ENCODE measurements around the gene TBCD.

The TBCD gene

DNA sequence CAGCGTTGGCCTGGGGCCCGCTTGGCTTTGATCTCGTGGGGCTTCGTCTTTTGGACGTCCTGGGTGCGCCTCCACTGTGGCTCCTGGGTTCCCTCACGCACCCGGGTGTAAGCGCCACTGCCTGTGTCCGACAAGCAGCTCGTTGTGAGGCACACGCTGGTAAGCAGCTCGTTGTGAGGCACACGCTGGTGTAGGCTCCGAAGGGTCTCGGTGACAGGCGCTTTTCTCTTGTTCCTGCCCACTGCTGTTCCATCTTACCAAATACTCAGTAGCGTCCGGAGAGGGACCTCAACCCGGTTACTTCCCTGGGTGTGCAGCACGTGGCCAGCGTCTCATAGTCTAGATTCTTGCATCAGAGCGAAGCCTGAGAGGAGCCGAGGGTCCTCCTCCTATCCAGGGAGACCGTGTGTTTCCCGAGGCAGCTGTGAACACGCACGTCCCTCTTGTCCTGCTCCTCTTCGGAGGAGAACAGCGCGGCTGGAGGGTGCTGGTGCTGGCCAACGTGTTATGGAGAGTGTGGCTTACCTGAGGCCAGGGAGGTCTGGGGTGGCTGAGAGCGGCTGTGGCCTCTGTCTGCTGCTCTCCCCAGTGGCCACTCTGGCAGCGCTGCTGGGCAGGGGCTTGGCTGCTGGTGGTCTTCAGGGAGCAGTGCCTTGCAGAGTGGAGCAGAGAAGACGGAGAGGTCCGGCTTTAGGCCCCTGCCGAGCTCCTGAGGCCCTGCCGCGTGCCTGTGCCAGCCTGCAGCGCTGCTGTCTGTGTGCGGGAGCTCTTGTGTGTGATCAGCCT is 120.1 kb downstream of the TBCD start:
- DNase-seq (ENCODE audit: low spot score) = no peak

DNA sequence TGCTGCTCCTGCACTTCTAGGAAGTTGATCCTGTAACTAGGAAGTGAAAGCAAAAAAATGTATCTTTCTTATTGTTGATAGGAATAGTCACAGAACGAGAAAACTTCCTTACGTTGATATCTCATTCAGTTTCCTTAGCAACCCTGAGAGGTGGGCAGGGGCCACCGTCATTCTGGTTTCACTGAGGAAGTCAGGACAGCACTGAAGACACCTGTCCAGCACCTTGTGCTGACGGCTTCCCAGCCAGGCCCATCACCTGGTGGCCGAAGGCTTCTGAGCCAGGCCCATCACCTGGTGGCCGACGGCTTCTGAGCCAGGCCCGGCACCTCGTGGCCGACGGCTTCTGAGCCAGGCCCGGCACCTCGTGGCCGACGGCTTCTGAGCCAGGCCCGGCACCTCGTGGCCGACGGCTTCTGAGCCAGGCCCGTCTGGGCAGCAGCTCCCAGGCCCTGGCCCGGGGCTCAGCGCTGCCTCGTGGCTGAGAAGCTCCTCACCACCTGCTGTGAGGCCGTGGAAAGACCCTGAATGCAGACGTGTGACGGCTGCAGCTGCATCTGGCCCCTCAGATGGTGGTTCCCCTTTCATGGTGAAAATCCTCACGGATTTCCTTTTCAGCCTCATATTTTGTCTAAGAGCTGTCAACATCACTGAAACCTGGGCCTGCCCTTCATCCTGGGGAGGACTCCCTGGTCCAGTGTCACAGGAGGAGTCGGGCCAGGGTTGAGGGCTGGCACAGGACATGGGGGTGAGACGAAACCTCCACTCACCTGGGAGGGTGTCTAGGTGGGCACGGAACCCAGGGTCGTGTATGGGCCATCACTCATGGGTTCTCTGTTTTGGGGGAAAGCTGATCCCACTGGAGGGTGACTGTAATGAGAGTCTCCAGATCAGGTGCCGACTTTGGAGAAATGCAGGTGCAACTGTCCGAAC is 121.0 kb downstream of the TBCD start:
- no peak for DNase-seq (ENCODE audit: low spot score)

DNA sequence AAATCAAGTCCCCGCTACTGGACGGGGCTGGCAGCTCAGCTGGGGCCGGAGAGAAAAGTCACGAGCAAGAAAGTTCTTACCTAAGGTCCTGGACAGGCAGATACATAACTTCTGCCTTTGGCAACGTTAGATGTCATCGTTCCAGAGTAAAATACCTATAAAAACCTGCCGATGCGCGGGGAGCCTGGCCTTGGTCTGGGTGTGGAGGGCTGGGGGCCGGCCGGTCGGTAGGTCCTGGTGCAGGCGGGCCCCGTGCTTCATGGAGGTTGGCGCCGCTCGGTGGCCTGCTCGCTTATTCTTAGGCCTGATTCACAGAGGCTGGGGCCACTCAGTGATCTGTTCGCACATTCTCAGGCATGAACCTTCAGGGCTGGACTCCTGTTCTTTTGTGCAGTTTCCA is 121.7 kb downstream of the TBCD start:
- DNase-seq (ENCODE audit: low spot score) = no peak

DNA sequence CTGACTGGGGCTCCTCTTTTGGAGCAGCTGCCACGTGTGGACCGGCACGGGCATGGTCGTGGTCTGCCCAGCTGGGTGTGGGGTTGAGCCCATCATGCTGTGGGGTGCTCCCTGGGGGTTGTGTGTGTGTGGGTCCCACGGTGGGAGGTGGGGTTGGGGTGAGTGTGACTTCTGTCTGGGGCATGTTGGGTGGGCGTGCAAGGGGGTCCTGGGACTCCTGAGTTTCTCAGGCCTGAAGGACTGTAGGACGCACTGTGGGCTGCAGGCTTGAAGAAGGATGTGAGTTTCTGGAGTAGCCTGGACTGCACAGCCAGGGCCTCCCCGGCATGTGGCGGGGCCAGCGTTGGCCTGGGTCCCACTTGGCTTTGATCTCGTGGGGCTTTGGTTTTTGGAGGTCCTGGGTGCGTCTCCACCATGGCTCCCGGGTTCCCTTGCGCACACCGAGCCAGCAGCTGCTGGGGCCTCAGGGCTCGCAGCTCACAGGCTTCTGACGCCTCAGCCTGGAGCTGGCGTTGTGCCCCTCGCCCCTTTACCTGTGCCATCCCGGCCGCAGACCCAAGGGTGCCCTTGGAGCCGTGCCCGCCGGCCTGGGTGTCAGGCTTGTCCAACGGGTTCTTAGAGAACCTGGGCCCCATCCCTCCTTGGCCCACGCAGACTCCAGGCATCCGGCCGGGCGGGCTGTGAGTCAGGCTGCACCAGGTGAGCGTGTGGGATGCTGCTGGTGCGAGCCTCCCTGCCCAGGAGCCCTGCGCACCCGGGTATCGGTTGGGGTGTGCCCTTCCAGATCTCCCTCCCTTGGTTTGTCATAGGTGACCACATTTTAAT is 122.4 kb downstream of the TBCD start:
- no peak for DNase-seq (ENCODE audit: low spot score)

DNA sequence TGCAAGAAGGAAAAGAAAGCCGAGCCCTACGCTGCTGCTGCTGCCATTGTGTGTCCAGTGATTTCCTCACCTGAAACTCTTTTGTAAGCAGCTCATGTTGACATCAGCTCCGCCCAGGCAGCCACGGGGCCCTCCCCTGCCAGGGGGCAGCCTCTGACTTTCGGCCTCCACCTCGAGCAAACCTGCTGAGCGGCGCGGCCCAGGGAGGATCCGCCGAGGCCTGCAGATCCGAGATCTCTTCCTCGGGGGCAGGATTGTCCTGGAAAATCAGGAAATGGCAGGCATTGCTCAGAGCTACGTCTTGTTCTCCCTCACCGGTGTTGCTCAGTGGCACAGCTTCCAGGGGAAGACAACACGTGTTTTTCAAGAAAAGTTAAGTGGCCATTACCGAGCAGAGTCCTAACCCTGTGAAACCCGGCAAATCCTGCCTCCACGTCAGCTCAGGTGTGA is 123.6 kb downstream of the TBCD start:
- no peak for DNase-seq (ENCODE audit: low spot score)

DNA sequence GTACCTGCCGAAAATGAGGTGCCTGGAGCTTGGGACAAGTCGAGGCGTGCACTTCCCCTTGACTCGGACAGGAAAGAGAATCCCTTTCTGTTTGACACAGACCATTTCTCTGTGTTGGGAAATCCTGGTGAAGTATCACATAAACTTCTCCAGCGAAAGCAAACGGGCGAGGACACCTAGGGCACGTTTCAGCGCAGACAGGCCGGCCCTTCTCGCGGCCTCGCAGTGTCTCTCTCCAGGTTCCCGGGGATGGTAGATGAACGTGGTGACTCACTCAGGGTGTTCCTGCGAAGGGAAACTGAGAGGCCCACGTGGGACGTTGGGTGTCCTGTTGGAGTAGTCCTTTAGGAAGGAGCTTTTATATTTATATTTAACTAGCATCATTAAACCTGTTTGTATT is 124.3 kb downstream of the TBCD start:
- DNase-seq (ENCODE audit: low spot score) = peak; percentile 12

DNA sequence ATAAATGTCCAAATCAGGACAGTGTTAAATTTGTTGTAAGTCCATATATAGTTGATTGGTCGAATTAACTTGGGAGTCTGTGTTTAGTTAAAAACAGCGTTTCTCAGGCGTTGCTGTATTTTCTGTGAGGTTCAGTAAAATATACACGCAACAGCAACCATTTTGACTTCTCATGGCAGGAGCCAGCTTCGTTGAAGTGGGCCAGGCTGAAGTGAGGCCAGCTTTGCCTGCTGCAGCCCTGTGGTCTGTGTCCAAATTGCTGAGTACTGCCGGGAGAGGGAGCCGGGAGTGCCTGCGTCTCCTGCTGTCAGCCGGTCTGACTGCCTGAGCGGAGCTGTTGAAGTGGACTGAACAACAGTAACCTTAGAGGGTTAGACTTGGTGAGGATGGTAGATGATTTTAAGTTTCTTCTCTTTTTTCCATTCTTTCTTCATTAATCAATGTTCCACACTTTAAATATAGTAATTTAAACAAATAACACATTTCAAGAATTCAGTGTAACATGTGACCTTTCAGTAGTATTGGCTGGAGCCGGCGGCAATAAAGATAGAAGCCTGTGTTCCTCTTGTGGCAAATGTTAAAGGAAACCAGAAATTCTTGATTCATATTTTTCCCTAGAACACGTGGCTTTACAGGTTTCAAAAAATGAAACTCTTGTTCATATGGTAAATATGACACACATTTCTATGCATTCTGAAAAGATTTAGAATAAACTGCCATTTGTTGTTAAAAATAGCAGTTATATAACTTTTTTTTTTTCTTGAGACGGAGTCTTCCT is 124.9 kb downstream of the TBCD start:
- no peak for DNase-seq (ENCODE audit: low spot score)

DNA sequence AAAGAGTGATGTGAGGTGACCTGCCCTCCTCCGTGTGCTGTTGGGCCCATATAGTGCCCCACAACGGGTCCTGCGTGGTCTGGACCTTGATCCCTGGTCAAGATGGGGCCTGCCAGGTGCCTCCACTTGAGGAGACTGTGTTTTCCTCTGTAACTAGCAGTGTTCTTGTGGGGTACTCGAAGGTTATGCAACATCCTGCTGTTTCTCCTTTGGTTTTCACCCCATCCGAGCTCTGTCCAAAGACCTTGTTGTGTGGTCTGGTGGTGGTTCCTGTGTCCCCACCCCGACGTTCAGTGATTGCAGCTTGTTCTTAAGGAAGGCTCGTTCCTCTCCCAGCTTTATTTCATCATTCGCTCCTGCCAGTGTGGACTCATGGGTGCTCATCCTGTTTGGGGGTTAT is 126.7 kb downstream of the TBCD start:
- DNase-seq (ENCODE audit: low spot score) = no peak

DNA sequence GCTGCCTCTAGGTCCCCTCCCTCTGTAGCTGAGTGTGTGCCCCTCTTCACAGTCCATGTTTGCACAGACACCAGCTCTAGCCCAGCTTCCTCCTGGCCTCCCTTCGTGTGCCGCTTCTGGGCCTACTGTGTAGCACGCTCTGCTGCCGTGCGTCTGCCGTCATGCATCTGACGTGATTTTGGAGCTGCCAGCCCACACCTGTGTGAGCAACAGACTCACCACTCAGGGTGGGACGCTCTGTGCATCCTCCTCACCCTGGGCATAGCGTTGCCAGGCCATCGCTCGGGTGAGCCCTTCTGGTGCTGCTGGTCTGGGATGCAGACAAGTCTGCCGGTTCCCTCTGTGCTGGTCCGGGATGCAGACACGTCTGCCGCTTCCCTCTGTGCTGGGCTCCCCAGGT is 127.4 kb downstream of the TBCD start:
- no peak for DNase-seq (ENCODE audit: low spot score)

DNA sequence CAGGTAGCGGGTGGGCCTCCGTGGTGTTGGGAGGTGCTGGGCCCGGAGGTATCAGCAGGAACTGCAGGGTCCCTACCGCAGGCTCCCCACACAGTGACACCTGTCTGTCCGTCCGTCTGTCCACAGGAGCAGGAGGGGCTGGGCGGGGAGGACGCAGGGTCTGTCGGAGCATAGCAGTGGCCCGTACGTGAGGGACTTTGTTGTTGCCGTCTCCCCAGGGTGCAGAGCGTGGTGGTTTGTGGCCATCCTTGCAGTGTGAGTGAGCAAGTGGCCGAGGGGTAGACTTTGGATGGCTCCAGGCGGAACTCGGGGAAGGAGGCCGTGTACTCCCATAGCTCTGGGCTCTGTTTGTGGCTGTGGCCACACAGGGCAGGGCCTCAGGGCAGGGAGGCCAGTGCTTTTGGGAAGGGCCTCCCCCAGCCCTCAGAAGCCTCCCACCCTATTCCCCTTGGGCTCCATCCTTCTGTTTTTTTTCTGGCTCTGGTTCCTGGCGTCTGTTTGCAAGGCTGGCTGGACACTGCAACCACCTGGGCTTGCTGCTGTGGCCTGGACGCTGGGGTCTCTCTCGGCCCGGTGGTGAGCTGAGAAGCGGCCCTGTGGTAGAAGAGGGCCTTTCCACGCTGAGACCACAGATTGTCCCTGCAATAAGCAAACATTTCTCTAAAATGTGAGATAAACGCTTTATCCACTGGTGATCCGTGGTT is 128.9 kb downstream of the TBCD start:
- no peak for DNase-seq (ENCODE audit: low spot score)

DNA sequence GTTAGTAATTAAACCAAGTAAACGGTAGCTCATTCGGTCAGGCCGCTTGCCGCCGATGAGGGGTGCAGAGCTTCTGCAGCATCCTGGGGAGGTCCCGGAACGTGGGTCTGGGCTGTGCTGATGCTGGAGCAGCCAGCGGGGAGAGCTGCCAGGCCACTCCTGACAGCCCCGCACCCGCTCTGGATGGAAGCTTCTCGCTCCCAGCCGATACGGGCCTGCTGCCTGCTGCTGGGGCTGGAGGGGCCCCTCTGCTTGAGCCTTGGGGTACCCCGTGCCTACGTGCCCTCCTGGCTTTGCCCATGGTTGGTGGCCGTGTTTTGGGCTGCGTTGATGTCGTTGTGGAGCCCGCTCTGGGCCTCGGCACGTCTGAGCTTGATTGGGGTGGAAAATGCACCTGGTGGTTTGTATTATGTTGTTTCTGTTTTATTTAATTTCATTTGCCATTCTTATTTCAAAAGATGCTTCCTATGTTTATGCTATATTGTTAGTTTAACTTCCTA is 129.5 kb downstream of the TBCD start:
- DNase-seq (ENCODE audit: low spot score) = no peak

DNA sequence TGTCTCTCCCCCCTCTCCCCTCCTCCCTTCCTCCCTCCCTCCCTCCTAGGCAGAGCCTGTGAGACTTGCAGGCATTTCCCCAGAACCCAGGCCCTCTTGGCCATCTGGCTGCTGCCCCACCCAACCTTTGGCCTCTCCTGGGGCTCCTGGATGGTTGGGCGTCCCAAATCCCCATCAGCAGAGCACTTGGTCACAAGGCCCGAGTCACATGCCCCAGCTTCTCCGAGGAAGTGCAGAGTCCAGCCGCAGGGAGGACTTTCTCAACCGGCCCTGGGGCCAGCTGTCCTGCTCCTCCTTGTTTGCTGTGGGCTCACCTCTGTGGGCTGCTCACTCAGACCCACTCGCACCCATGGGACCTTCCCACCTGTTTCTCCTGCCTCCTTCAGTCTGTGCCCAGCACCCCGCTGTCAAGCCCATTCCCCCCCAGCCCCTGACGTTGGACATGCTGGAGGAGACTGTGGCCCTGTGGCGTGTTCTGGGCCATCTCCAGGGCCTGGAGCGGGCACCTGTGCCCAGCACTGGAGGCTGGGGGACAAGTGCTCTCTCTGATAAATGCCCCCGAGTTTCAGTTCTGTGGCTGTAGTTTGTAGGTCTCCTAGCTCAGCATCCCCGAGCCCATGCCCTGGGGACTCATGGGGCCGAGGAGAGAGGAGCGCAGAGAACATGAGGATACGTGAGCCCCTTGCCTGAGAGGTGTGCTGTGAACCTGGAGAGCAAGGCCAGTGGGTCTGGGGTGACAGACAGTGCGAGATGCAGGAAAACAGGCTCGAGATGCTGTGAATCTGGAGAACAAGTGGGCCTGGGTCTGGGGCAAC is 130.2 kb downstream of the TBCD start:
- no peak for DNase-seq (ENCODE audit: low spot score)

DNA sequence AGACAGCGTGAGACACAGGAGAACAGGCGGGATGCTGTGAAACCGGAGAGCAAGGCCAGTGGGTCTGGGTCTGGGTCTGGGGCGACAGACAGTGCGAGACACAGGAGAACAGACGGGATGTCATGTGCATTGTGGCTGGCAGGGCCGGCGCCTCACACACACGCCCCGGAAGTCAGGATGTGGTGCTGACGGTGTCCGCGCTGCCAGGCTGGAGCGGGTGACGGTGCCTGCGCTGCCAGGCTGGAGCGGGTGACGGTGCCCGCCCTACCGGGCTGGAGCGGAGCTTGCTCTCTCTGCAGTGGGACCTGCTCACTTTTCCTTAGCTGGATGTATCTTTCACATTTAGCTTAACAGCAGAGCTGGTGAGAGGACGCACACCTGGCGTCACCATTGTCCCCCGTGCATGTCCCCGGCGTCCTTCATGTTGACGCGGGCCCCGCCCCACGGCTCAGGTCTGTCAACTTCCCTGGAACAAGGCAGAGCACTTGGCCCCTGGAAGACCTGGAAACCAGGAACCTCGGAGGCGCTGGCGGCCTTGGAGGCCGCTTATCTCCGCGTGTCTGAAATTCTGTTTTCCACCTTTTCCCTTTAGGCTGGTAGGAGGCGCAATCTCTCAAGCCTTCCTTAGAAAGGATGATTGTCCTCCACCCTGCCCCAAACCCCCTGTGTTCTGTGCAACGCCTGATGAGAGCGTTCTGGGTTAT is 131.0 kb downstream of the TBCD start:
- no peak for DNase-seq (ENCODE audit: low spot score)

DNA sequence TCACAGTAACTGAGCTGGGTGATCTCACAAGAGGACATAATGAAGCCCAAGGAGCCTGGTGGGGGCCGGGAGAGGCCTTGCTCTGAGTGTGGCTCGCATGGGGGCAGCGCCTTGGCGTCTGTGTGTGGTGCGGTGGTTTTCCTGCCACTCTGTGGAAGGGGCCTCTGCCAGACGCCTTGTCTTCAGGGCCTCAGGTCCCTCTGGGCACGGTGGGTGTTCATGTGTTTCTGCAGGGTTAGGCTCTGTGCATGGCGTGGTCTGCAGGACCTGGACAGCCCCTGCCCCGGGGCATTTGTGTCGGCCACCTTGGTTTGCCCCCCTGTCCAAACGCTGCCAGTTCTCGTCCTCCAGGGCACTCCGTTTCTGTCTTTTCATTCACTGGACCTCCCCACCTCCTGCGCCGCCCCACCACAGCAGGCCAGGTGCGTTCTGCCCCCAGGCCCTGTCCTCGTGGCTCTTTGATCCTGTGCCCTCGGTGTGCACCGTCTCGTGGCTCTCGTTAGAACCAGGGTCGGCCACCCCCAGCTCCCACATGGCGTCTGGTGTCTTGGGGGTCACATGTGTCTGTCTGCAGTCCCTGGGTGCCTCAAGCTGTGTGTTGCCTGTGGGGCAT is 131.7 kb downstream of the TBCD start:
- no peak for DNase-seq (ENCODE audit: low spot score)

DNA sequence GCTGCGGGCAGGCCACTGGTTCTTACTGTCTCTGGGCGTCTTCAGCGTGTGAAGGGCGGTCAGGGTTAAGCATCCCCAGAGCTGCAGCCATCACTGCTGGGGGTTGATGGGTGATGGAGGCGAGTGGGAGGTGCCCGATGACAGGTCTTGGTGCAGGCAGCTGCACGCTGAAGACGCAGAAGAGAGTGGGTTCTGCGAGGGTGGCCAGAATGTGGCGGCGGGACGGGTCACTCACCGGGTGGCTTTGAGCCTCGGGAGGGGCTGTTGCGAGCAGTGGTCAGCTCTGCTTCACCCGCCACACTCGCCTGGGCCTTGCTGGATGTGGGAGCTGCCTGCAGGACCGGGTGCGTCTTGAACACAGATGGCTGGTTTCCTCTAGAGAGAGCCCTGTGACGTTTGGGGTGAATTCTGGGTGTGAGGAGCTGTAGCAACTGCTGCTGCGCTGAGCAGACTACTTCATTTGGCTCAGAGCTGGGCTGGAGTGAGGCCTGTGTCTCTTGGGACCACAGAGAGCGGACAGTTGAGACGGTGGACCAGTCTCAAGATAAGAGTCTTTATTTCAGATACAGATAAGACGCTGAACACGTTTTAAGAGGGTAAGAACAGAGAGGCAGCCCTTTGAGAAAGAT is 132.6 kb downstream of the TBCD start:
- no peak for DNase-seq (ENCODE audit: low spot score)

DNA sequence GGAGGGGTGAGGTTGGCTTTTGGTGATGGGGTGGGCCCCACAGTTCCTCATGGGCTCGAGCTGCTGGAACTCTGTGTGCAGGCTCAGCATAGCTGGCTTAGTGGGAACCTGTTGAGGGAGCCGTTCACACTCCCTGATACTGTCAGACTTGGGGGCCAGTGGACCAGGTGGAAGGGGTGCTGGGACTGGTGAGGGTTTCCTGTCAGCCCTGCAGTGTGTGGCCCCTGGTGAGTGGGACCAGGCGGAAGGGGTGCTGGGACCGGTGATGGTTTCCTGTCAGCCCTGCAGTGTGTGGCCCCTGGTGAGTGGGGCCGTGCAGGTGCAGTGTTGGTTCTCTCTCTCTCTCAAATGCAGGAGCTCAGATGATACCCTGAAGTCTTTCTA is 133.1 kb downstream of the TBCD start:
- no peak for DNase-seq (ENCODE audit: low spot score)

DNA sequence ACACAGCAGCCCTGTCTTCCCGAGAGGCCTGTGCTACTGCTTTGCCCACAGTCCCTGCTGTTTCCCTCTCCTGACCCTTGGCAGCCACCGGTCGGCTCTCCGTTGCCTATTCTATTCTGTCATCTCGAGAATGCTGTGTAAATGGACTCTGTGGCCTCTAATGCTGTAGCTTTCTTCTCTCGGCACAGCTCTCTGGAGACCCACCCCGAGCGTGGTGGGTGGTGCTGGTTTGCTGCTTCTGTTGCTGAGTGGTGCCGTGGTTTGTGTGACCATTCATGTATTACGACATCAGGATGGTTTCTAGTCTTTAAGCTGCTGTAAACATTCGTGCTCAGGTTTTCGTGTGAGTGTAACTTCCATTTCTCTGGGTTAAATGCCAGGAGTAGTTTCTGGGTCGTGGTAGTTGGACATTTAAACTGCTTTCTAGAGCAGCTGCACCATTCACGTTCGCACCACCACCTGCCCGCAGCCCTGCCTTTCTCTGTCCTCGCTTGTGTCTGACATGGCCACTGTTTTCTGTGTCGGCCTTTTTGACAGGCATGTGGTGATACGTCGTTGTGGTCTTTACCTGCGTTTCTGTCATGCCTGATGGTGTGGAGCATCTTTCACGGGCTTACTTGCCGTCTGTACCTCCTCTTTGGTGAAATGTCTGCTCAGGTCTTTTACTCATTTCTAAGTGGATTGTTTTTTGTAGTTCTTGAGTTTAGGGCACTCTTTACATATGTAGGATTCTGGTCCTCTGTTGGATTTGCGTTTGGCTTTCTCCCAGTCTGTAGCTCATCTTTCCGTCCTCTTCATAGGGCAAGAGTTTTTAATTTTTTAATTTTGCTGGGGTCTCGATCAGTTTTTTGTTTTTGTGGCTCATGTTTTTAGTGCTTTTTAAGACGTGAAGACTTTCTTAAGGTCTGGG is 135.6 kb downstream of the TBCD start:
- DNase-seq (ENCODE audit: low spot score) = no peak

Measured in LoVo (cell line).